GM15510 (cell line): ENCODE data around the gene ADAMTS9.

Experiments
- POLR2A ChIP-seq: IDR thresholded peaks from 3 replicates; pipeline ENCODE4 v1.6.1; 2011; ENCODE audit warnings: borderline replicate concordance; ENCODE audit not compliant: insufficient read length; ENCODE audit errors: extremely low read depth

Gene ADAMTS9

GRCh38 chr3:64650096-64650622, 37.6 kb downstream of the ADAMTS9 start:
- no peak for TF ChIP-seq POLR2A

DNA sequence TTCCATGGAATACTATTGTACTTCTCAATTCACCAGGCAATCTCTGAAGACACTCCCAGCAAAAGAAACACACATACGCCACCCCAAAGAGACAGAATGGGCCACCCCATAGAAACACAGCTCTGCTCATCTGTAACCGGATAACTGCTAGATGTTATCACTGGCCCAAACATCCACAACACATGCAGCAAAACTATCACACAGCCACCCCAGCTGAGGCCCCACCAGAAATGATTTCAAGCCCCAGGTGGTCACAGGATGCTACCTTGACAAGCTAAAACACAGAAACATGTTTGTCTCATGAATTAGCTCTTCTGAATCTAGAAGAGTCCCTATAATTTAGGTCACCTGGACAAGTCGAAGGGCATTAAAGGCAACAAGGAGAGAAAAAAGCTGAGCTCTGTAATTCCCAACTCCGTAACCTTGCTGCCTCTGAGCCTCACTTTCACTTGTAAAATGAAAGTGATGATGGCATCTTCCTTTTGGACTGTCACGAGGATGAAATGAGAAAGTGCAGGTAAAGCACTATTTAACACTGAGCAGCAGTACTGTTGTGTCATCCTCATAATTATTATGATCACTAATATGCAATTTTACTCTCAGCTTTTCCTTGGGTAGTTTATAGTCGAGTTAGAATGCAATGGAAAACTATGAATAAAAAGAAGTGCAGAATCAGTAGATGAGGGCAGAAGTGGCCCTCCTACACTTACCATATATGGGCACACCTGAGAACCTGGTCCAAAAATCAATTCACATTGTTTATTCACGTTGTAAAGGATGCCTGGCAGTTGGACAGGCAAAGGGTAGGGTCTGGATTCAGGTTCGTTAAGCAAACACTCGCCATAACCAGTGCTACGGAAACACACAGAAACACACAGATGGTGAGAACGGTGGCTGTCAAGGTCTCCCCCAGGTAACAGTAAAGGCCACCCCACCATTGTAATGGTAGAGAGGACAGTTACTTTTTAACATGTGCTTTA, 38.6 kb downstream of the ADAMTS9 start:
- no peak for TF ChIP-seq POLR2A

DNA sequence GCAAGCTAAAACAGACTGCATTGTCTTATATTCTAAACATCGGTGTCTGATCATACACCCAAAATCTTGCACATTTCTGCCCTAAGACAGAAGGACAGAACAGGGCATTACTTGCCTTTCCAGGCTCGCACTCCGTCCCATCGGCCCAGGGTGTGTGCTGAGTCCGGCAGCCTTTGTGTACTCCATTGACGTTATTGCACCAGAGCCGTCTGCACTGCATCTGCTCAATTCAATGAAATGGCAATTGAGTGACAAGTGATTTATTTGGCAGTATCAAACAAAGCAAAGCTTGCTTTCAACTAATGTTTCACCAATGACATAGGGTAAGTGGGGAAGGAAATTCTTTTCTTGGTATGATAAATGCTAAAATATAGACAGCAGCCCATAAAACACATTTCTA, 40.0 kb downstream of the ADAMTS9 start:
- no peak for TF ChIP-seq POLR2A

- TF ChIP-seq POLR2A, result no peak
Observed at GRCh38 chr3:64645243-64645642, 42.6 kb downstream of the ADAMTS9 start.

DNA sequence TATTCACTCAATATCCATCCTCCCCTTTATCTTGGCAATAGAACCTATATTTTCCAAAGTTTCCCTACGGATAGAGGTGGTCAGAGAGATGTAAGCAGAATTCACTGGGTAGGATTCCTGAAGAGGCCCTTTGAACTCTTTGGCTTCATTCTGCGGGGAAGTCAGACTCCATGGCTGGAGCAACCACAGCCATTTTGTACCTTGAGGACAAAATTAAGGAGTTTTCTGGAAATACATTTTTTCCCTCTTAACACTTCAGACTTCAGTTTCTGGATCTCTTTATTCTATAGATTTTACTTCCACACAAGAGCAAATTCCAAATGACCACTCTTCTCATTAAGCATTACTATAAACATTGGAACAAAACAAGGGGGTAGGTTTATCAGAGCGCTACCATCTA, 43.3 kb downstream of the ADAMTS9 start:
- TF ChIP-seq POLR2A, result no peak

DNA sequence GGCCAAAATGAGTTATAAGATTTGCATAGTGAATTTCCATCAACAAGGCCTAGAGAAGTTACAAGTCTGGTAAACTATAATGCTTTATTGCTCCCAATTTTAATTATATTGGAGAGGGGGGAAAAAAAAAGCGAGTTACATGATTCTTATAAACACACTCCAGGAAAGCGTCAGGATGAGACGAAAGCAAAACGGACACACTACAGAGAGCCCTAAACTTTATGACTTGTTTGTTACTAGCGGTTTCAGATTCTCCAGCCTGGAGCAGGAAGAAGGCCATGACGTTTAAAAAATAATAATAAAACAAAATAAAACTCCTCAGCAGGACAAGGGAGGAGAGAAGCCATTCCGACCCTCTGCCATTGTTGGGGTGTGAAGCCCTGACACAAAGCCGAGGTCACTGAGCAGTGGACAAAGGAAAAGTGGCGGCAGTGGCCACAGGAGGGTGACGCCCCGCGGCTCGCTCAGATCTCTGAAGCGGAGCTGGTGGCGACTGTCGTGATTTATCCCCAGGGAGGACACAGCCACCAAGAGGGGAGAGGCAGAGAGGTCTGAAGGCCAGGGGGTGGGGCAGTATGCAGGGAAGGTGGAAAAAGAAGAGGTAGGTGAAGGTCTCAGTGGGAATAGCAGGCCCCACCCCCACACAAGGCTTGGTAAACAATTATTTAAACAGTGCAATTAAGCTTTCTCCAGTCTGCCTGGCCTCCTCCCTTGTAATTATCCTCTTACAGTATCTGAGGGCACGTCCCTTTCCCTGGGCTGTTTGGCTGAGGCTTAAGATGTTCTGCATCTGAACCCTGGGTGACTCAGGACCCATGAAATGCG, 45.3 kb downstream of the ADAMTS9 start:
- TF ChIP-seq POLR2A, result no peak

DNA sequence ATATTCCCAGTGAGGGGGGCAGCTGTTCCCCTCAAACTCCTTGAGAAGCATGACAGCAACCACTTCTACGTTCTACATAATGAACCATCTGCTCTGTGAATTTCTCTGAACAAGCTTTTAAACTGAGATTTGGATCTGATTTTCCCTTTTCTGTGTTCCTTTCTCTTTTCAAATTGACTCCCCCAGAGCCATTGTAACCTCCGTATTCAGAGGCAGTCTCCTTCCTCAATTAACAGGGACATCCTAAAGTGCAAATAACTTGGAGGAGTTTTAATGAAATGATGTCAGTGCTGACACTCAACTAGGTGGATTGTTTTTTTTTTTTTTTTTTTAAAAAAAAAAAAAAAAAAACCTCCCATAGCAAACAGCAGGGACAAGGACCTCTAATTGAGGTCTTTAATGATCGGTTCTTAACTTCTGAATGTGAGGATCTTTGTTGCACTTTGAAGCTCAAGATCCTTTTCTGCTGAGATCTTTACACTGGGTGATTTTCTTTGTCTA, 48.8 kb downstream of the ADAMTS9 start:
- no peak for TF ChIP-seq POLR2A

DNA sequence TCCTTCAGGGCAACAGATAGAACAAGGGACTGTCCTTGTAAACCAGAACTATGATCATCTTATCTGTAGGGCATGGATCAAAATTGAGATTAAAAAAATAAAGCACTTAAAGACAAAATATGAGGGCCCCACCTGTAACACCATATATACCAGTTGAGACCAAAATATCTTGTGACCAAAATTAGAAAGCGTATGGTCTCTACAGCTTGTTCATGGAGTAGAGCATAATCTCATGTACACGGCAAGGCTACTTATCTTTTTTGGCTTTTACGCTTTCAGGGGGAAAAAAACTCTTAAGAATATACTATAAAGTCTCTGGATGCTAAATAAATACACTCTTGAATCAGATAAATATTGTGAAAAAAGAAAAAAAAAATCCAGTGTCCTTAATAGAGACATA, 49.3 kb downstream of the ADAMTS9 start:
- no peak for TF ChIP-seq POLR2A

DNA sequence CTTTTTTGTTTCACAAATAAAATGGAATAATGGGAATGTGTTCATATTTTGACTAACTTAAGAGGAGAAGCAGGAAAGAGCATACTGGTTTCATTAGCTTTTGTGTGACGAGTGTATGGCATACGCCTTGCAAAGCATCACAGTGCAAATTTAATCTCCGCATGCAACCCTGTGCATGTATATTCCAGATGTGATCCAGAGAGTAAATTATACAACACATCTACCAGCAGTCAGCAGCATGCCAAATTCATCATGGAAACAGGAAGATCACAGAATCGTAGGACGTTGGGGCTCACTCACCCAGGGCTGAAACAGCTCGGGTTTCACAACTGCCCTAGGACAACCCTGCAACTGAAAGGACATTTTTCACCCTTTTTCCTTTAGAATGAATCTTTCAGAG, 53.4 kb downstream of the ADAMTS9 start:
- TF ChIP-seq POLR2A, result no peak

GRCh38 chr3:64631951-64632350, 55.8 kb downstream of the ADAMTS9 start:
- TF ChIP-seq POLR2A, result no peak

DNA sequence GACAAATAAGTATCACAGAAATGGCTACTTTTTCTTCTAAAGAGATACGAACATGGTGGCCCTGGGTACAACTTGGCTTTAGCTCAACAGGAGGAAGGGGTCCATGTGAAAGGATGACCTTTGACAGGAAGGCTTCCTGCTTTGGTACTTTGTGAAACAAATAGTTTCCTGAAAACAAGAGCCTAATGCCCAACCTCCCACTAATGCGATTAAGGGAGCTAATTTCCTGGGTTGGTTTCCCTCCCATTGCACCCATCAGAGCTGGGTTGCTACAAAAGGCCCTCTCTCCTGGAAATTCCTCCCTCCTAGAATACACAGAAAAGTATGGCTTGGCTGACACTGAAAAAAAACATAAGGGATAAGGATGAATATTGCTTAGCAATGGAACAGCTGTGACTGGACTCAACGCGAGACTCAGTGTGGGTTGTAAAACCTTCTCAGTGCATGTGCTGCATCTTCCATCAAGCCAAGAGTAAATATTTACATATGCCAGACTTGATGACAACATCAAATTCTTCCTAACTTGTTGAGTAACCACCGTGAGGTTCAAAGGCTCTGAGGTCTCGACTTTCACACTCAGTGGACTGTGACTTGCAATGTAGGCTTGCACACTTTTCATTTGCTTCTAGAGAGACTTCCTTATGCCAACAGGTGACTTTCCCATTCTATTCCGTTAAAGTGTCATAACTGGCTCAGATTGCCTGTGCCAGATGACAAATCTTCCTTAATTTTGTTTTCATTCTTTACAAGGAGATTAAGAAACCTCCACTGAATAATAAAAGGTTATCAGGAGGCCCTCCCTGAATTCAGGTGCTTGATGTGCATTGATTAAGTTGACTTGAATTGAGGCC, 60.1 kb downstream of the ADAMTS9 start:
- no peak for TF ChIP-seq POLR2A

- TF ChIP-seq POLR2A, result no peak
Observed at GRCh38 chr3:64627042-64627441, 60.8 kb downstream of the ADAMTS9 start.

DNA sequence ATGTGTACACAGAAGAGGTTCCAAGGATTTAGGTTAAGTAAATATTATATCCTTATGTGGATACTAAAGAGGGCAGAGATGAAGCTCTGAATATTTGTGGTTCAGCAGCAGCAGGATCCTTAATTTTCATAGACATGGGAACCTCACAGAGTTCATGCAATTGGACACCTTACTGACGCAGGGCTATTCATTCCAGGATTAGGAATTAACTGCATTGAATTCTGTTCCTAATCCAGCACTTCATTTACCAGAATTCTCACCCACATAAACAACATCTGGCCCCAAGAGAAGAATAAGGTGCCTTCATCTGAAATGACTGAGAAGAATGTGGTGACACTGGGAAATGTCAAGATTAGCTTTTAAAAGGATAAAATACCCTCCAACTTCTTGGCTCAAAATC, 62.4 kb downstream of the ADAMTS9 start:
- TF ChIP-seq POLR2A, result no peak

GRCh38 chr3:64623125-64623524, 64.7 kb downstream of the ADAMTS9 start:
- TF ChIP-seq POLR2A, result no peak
